Keratinocyte (primary cell): ENCODE data around the gene GNG8. TPM values are rescaled to one million over a fixed set of nuclear protein-coding genes. Genes with fewer than 3 reads are reported as not detected.

Experiments
- DNase-seq: peaks from one replicate; pipeline ENCODE4 v3.0.0-alpha.2; 2011; ENCODE audit warnings: low read depth, missing footprints, low spot score
- FAIRE-seq: peaks from 2 replicates; lab custom pipeline; 2011; peaks lifted over from hg19 to GRCh38; lab: Jason Lieb, UNC
- H2AFZ ChIP-seq: 2 replicates; pipeline ENCODE4 v1.6.0; 2012; ENCODE audit warnings: low read length, control low read depth, inconsistent platforms; ENCODE audit not compliant: control insufficient read depth
- H3K27ac ChIP-seq: 2 replicates; pipeline ENCODE4 v1.5.1; 2011; ENCODE audit warnings: low read length; ENCODE audit not compliant: control insufficient read depth, insufficient read depth
- H3K27me3 ChIP-seq: 3 replicates; pipeline ENCODE4 v1.6.0; 2011; ENCODE audit warnings: low read length; ENCODE audit not compliant: control insufficient read depth, insufficient read depth; ENCODE audit errors: extremely low read depth
- H3K36me3 ChIP-seq, 2 experiments: 2 replicates in 1 of 2; 3 replicates in 1 of 2; pipeline ENCODE4 v1.5.1; 2011; ENCODE audit warnings: low read length in 2 of 2, mild to moderate bottlenecking in 1 of 2; ENCODE audit not compliant: control insufficient read depth in 2 of 2, insufficient read depth in 2 of 2; ENCODE audit errors: extremely low read depth in 1 of 2
- H3K4me1 ChIP-seq: 3 replicates; pipeline ENCODE4 v1.5.1; 2011; ENCODE audit warnings: low read length; ENCODE audit not compliant: control insufficient read depth, insufficient read depth; ENCODE audit errors: extremely low read depth
- H3K4me2 ChIP-seq: 3 replicates; pipeline ENCODE4 v1.6.0; 2011; ENCODE audit warnings: low read depth, low read length; ENCODE audit not compliant: control insufficient read depth, insufficient read depth; ENCODE audit errors: extremely low read depth
- H3K4me3 ChIP-seq, 3 experiments: fragments of 200-600 bp in 1 of 3; sonication (generic) in 1 of 3; 2 replicates in 2 of 3; 3 replicates in 1 of 3; pipeline ENCODE4 v1.5.1; 2011 to 2016; ENCODE audit warnings: low read length in 3 of 3, mild to moderate bottlenecking in 3 of 3, control low read depth in 2 of 3, inconsistent platforms in 1 of 3, low read depth in 1 of 3, mixed read lengths in 1 of 3, mixed run types in 1 of 3, moderate library complexity in 1 of 3; ENCODE audit not compliant: control insufficient read depth in 2 of 3, insufficient read depth in 2 of 3; ENCODE audit errors: extremely low read depth in 1 of 3
- H3K79me2 ChIP-seq: 2 replicates; pipeline ENCODE4 v1.6.0; 2012; ENCODE audit warnings: low read length; ENCODE audit not compliant: control insufficient read depth, insufficient read depth
- H3K9ac ChIP-seq: 3 replicates; pipeline ENCODE4 v1.6.0; 2011; ENCODE audit warnings: low read length; ENCODE audit not compliant: control insufficient read depth, insufficient read depth; ENCODE audit errors: extremely low read depth
- H3K9me1 ChIP-seq: 3 replicates; pipeline ENCODE4 v1.6.0; 2011; ENCODE audit warnings: low read length; ENCODE audit not compliant: control insufficient read depth, insufficient read depth; ENCODE audit errors: extremely low read depth
- H3K9me3 ChIP-seq: 2 replicates; pipeline ENCODE4 v1.5.1; 2012; ENCODE audit warnings: low read depth, low read length; ENCODE audit not compliant: control insufficient read depth
- H4K20me1 ChIP-seq: 3 replicates; pipeline ENCODE4 v1.6.0; 2011; ENCODE audit warnings: low read length; ENCODE audit not compliant: control insufficient read depth, insufficient read depth; ENCODE audit errors: extremely low read depth
- EZH2 ChIP-seq: IDR thresholded peaks from one replicate; pipeline ENCODE4 v1.6.1; 2012; ENCODE audit warnings: inconsistent platforms, mild to moderate bottlenecking, low read length, moderate library complexity
- dilution Hi-C: fragments of 300-500 bp; cut with MboI; formaldehyde crosslinking; loops from one replicate; pipeline ENCODE4 v1.7.0; 2020; ENCODE audit warnings: low sequenced_read_pairs; ENCODE audit not compliant: extremely low pct_ligation_motif_present
- polyA plus RNA-seq, 5 experiments: library from polyadenylated mRNA; depleted of rRNA in 3 of 5; stranded (reverse) in 3 of 5; stranded (forward) in 1 of 5; unstranded in 1 of 5; fragments of >200 nt; gene quantifications; 1 replicate in 1 of 5; 2 replicates in 3 of 5; 3 replicates in 1 of 5; pipeline versions ENCODE4 v1.2.1 to v1.2.3, GENCODE V29; 2011 to 2012; ENCODE audit warnings: missing spikeins in 2 of 5, low read depth in 1 of 5, low replicate concordance in 1 of 5
- TF ChIP-seq, protein P1 (sequence below), 3 experiments: IDR thresholded peaks in 1 of 3; conservative IDR thresholded peaks in 1 of 3; optimal IDR thresholded peaks in 1 of 3; 2 replicates in 2 of 3; 3 replicates in 1 of 3; pipeline versions ENCODE3 to v1.5.1; 2011; ENCODE audit warnings: low read length in 3 of 3, mild to moderate bottlenecking in 3 of 3, moderate library complexity in 2 of 3, control low read depth in 1 of 3, inconsistent platforms in 1 of 3; ENCODE audit not compliant: insufficient read depth in 2 of 3; ENCODE audit errors: extremely low read depth in 1 of 3

The GNG8 gene
- polyA plus RNA-seq, 1 donor (not counting 4 experiments of a cell fraction or from before 2014, with no cell fraction given): not detected

DNA sequence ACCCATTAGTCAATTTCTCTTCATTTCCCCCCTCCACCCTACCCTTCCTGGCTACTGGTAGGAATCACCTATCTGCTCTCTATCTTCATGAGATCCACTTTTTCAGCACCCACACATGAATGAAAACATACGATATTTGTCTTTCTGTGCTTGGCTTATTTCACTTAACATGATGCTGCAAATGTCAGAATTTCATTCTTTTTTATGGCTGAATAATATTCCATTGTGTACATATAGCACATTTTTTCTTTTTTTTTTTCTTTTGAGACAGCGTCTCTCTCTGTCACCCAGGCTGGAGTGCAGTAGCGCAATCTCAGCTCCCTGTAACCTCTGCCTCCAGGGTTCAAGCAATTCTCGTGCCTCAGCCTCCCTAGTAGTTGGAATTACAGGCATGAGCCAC, 44.7 kb downstream of the GNG8 start:
- no peaks in the 10 kb centered on the region for H3K36me3 ChIP-seq
- no peak for TF ChIP-seq EZH2
- TF ChIP-seq, protein P1, sequence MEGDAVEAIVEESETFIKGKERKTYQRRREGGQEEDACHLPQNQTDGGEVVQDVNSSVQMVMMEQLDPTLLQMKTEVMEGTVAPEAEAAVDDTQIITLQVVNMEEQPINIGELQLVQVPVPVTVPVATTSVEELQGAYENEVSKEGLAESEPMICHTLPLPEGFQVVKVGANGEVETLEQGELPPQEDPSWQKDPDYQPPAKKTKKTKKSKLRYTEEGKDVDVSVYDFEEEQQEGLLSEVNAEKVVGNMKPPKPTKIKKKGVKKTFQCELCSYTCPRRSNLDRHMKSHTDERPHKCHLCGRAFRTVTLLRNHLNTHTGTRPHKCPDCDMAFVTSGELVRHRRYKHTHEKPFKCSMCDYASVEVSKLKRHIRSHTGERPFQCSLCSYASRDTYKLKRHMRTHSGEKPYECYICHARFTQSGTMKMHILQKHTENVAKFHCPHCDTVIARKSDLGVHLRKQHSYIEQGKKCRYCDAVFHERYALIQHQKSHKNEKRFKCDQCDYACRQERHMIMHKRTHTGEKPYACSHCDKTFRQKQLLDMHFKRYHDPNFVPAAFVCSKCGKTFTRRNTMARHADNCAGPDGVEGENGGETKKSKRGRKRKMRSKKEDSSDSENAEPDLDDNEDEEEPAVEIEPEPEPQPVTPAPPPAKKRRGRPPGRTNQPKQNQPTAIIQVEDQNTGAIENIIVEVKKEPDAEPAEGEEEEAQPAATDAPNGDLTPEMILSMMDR (optimal IDR thresholded peaks at IDR 0.05 in 1 of 3, IDR thresholded peaks at IDR 0.05 in 1 of 3, conservative IDR thresholded peaks at IDR 0.05 in 1 of 3; ENCODE audit: extremely low read depth in 1 of 3, insufficient read depth in 2 of 3, low read length in 3 of 3): no peak
- H4K20me1 ChIP-seq: no peaks in the 10 kb centered on the region
- FAIRE-seq (no peak), DNase-seq (no peak)
- dilution Hi-C loops: no loop called here
- no peak overlapping the region for H3K9ac ChIP-seq
- H3K27ac ChIP-seq: no peak overlapping the region
- no peak overlapping the region for H3K4me2 ChIP-seq
- H3K79me2 ChIP-seq: no peaks in the 10 kb centered on the region
- no peak overlapping the region for H3K4me3 ChIP-seq
- H3K9me1 ChIP-seq: no peaks in the 10 kb centered on the region
- no peak overlapping the region for H2AFZ ChIP-seq
- no peaks in the 10 kb centered on the region for H3K27me3 ChIP-seq
- H3K9me3 ChIP-seq: no peaks in the 10 kb centered on the region
- no peaks in the 10 kb centered on the region for H3K4me1 ChIP-seq

- Histone ChIP-seq H3K9me3 (no peaks in the 10 kb centered on the region), H3K36me3 (no peaks in the 10 kb centered on the region), H4K20me1 (no peaks in the 10 kb centered on the region), H3K27me3 (no peaks in the 10 kb centered on the region), H2AFZ (no peak overlapping the region), H3K9ac (no peak overlapping the region), H3K4me1 (no peaks in the 10 kb centered on the region), H3K79me2 (no peaks in the 10 kb centered on the region), H3K9me1 (no peaks in the 10 kb centered on the region), H3K4me2 (no peak overlapping the region), H3K27ac (no peak overlapping the region), H3K4me3 (no peak overlapping the region)
- no peak for FAIRE-seq
- no peak for TF ChIP-seq EZH2
- TF ChIP-seq, protein P1 (optimal IDR thresholded peaks at IDR 0.05 in 1 of 3, IDR thresholded peaks at IDR 0.05 in 1 of 3, conservative IDR thresholded peaks at IDR 0.05 in 1 of 3; ENCODE audit: extremely low read depth in 1 of 3, insufficient read depth in 2 of 3, low read length in 3 of 3): no peak
- dilution Hi-C loops: no loop called here
- DNase-seq: no peak
Measured at GRCh38 chr19:46587861-46588260, 48.1 kb downstream of the GNG8 start.
